Effector CD8-positive, alpha-beta T cell (primary cell): Measurements from ENCODE around the gene GGTLC1.
"Not testable (repeated sequence)": the region's sequence is repeated elsewhere in the genome, so short reads cannot be mapped to it uniquely, and the experiment has no call there.

ENCODE experiments used
- DNase-seq: peaks from one replicate; lab custom pipeline; 2025; lab: John Stamatoyannopoulos, UW
- total RNA-seq, 4 experiments: gene quantifications; one replicate each; lab custom pipeline; 2026; lab: John Stamatoyannopoulos, UW

GGTLC1 gene
- total RNA-seq = 0 reads per million in 4 experiments

DNA sequence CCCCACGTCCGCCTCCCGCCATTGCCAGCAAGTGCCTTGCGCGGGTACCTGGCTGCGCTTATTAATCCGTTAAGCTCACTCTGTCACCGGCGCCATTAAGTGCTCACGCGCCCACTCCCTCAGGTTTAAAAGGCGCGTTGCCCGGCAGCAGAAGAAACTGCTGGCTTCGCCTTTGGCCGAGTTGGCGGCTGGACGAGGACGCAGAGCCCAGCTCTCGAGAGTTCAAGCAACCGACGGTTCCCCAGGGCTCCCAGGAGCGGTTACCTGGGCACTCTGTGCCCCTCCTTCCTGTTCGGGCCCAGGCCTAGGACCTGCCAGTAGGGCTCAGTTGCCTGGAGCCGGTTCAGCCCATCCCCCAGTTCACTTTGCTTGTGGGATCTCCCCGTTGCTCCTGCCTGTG lies at the start of gene GGTLC1:
GGTLC1 (minus strand) TSS at position 219 of the 400 bp plus-strand sequence. CDS start 2,168 bp downstream, outside the sequence.
- DNase-seq = no peak

DNA sequence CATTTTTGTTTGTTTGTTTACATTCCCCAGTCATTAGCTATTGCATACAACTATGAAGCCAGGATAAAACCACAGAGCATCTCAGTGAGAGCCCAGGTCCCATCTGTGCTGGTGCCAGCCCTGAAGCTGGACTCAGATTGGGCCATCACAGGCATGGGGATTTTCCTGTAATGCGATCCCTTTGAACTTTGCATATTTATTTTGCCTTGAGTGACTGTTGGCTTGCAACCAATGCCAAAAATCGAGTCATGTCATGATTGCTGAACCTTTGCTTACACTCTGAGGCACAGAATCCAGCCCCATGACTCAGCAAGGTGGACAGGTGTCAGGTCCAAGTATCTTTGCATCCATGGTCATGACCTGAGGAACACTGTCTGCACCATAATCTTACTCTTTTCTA lies 46.2 kb upstream of the GGTLC1 start:
- no peak for DNase-seq

- DNase-seq = no peak
Measured at GRCh38 chr20:24033565-24033964, 45.0 kb upstream of the GGTLC1 start.

GRCh38 chr20:24033151-24033550 lies 44.6 kb upstream of the GGTLC1 start:
- no peak for DNase-seq

GRCh38 chr20:24032400-24032898 lies 43.9 kb upstream of the GGTLC1 start:
- DNase-seq = no peak

DNA sequence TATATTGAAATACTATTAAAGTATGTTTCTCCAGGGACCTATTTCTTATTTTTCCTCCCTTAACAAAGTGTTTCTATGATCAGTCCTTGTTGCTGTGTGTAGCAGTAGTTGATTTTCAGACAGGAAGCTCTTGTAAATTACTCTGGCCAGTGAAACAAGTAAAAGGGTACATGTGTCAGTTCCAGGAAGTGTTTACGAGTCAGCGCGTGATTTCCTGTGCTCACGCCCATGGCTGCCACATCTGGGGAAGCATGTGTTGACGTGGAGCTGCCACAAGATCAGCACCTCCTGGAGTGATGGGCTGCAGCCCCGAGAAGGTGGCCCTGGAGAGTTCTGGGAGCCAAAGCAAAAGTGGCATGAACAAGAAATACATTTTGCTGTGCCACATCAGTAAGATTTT lies 38.6 kb upstream of the GGTLC1 start:
- peak; percentile 34 for DNase-seq

GRCh38 chr20:24022621-24023180 lies 34.1 kb upstream of the GGTLC1 start:
- DNase-seq = no peak

- no peak for DNase-seq
Measured at GRCh38 chr20:24018796-24019195, 30.2 kb upstream of the GGTLC1 start.

DNA sequence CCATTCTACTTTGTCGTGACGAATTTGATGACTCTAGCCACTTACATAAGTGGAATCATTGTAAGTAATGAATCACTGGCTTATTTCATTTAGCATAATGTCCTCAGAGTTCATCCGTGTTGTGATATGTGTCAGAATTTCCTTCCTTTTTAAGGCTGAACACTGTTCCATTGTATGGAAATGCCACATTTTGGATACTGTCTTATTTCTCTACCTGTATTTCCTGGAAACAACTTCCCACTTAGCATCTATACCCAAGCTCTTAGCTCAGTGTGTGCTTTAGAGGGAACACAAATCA lies 28.8 kb upstream of the GGTLC1 start:
- DNase-seq = no peak

DNA sequence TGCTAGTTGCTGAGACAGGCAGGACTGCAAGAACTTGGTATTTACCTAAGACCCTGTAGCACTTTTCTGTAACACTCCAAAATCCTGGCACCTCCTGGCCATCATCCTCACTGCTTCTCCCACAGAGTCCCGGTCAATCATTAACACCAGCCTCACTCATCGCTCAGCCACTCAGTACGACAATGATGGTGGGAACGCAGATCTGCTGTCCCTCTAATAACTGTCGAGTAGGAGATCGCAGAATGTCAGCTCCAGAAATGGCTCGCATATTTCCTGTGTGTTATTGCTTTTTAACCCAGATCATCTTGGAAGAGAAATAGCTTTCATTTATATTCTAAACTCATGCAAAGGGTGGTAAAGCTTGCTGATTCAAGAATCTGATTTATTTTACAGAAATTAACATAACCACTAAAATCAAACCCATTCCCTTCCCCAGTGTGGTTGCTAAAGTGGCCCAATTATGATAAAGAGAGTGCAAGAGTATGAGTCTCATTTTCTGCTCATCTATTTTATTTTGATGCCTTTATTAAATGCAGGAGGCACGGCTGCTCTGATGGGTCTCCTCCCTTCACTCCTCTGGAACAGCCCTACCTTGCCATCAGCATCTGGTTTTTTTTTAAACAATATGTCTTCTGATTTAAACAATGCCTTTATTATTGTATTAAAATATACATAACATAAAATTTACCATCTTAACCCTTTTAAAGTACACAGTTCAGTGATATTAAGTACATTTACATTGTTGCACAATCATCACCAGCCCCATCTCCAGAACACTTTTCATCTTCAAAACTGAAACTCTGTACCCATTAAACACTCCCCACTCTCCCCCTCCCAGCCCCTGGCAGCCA lies 28.3 kb upstream of the GGTLC1 start:
- no peak for DNase-seq

DNA sequence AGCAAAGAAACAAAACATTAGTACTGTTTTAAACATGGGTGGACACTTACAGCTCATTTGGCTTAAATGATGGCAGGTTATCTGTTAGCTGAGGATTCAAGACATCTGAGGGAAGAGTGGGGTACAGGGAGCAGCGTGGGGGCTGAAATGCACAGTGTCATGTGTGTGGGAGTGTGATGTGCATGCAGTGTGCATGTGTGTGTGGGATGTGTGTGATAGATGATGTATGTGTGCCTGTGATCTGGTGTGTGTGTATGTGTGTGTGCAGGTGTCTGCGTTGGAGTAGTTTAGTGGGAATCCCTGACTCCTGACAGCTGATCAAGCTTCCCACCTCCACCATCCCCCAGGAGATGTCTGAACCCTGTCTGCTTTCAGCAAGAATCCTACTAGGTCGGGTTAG lies 25.4 kb upstream of the GGTLC1 start:
- no peak for DNase-seq

GRCh38 chr20:24011282-24011681 lies 22.7 kb upstream of the GGTLC1 start:
- no peak for DNase-seq

GRCh38 chr20:24007758-24008157 lies 19.2 kb upstream of the GGTLC1 start:
- DNase-seq = no peak

DNA sequence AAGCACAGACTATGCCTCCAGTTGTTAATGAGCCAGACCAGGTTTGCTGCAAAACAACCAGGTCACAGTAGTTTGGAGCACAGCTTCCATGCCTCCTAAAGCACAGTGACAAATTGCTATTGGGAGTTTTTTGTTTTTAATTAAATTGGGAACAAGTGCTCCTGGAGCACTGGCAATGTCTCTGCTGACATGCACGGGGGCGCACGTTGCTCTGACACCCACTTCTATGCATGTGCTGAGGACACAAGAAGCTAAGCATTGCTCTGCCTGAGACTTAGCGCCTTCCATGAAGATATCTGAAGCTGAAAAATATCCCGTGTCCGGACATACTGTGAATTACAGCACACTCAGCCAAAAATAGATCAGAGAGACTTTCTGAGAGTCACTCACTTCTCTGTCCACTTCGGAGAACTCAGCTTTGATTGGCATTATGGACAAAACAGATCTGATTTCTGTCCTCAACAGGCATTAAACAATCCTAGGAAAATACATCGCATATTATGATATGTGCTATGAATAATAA lies 18.6 kb upstream of the GGTLC1 start:
- no peak for DNase-seq

DNA sequence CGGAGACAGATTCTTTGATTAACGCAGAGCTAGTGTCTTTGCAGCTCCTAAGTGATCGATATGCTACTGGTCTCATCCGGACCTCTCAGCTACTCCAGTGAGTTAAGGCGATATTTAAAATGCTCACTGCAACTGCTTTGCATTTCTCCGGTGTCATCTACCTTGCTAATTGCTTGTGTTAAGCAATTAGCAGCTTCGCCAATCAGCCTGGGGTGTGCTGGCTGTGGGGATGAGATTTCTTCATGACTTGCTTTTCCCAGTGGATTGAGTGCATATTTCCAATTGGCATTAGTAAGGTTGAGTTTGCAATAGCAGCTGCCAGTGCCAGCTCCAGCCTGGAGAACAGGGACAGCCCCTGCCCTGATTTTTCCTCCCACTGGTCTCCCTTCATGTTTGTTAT lies 18.0 kb upstream of the GGTLC1 start:
- DNase-seq = no peak

- DNase-seq = no peak
Measured at GRCh38 chr20:24004471-24004870, 15.9 kb upstream of the GGTLC1 start.

GRCh38 chr20:24002896-24003295 lies 14.3 kb upstream of the GGTLC1 start:
- DNase-seq = no peak

- DNase-seq = no peak
Measured at GRCh38 chr20:24001712-24002405, 13.3 kb upstream of the GGTLC1 start.

DNA sequence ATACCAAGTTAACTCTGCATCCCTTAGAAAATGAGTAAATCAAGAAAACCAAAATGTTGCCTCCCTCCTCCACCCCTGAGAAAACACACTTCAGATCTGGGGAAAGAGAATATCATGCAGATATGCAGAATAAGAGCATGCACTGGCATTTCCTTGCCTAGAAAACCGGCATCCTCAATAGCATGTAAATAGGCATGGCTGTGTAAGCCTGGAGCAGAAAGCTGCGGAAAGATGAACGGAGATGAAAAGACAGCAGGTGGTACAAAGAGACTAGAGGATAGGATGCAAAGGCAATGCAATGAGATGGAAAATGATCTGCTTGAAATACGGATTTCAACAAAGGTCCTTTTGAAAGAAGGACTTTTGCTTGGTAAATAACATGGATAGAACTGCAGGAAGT lies 10.3 kb upstream of the GGTLC1 start:
- DNase-seq = no peak

DNA sequence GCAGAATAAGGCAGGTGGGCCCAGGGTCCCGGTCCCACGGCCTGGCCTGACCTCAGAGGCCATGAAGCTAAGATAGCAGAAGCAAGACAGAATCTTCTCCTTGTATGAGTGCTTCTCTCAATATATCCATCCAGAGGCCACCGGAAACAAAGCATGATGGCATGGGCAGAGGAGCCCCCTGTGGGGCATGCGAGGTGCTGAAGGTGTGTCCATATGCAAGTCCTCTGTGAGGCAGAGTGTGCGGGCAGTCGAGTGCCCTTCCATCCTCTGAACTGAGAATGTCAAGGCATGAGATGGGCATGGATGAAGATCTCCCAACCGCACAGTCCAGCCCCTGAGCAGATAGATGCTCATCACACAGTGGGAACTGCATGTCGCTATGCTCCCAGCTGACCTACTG lies 9.8 kb upstream of the GGTLC1 start:
- DNase-seq = no peak

DNA sequence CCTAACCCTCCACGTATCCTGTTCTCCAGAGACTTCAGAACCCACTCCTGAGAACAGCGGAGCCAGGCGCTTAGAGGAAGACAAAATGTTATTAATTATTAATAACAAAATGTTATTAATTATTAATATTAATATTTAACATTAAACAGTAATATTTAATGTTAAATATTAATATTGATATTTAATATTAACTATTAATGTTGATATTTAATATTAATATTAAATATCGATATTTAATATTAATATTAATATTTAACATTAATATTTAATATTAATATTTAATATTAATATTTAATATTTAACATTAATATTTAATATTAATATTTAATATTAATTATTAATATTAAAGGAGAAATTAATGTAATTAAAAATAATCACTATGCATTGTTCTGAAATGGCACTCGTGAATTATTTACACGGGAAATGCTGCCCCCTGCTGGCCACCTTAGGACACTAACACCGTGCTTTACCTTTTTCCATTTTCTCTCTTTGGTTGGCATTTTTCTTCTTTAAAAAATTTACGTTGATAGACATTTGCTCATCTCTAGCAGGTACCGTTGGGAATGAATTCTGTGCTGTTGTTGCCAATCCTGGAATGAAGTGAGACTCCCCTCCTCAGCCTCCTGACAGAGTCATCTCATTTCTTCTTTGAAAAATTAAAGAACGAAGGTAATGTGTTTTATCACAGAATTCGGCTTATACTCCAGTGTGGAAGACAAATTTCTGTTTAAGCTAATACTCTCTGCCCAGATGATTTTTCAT lies 7.5 kb upstream of the GGTLC1 start:
- DNase-seq = peak; percentile 42

GRCh38 chr20:23995291-23995690 lies 6.7 kb upstream of the GGTLC1 start:
- DNase-seq = not testable (repeated sequence)
